AG04450 (cell line): Measurements from ENCODE around the gene TALDO1. TPM values are rescaled to one million over a fixed set of nuclear protein-coding genes. Genes with fewer than 3 reads are reported as not detected.
A peak's percentile ranks its signal among the peaks of the same experiment; 100 is the strongest.

Experiments used
- CTCF ChIA-PET: fragments of 300-600, 350-600 bp; formaldehyde crosslinking; extraction: SDS; loops from one replicate; lab custom pipeline; 2022; ENCODE audit warnings: antibody characterized with exemption, inconsistent platforms; lab: Charles Lee
- POLR2A ChIA-PET: fragments of 350-600 bp; formaldehyde crosslinking; extraction: SDS; loops from one replicate; lab custom pipeline; 2021; ENCODE audit warnings: antibody characterized with exemption, inconsistent platforms; lab: Yijun Ruan, JAX
- DNase-seq: peaks from one replicate; pipeline ENCODE4 v3.0.0-alpha.2; 2011; ENCODE audit warnings: low read depth, low spot score
- H3K27ac ChIP-seq: one replicate; pipeline ENCODE4 v1.5.1; 2012; ENCODE audit warnings: low read depth, low read length, control low read depth
- H3K27me3 ChIP-seq: one replicate; pipeline ENCODE4 v1.6.0; 2012; ENCODE audit warnings: low read length; ENCODE audit not compliant: control insufficient read depth, insufficient read depth
- H3K4me3 ChIP-seq: 2 replicates; pipeline ENCODE4 v1.5.1; 2011; ENCODE audit warnings: mild to moderate bottlenecking, low read depth, low read length, control low read depth
- H3K9me3 ChIP-seq: 2 replicates; pipeline ENCODE4 v1.5.1; 2012; ENCODE audit warnings: low read length; ENCODE audit not compliant: control insufficient read depth, insufficient read depth
- CTCF ChIP-seq: IDR thresholded peaks from 2 replicates; pipeline ENCODE4 v1.5.1; 2011; ENCODE audit warnings: low read depth, low read length, control low read depth, inconsistent platforms
- polyA plus RNA-seq: library from polyadenylated mRNA; depleted of rRNA; stranded (reverse); fragments of >200 nt; gene quantifications from 2 replicates; pipeline ENCODE4 v1.2.3, GENCODE V29; 2011

Gene TALDO1
- polyA plus RNA-seq, 1 experiment: 242 TPM

- ChIA-PET CTCF (interaction anchor here (1.5 kb wide), 1 partner anchor 12 kb away, joined by 5 read pairs; no protein-coding TSS in a partner anchor), POLR2A (interaction anchor here (0.6 to 2.5 kb wide), 2 partner anchors 14 to 219 kb away, joined by 3 to 18 read pairs; partner anchors contain the start of gene RPLP2)
- H3K27ac ChIP-seq: no peak overlapping the region
- H3K27me3 ChIP-seq: no peaks in the 10 kb centered on the region
- no peak for TF ChIP-seq CTCF
- no peak for DNase-seq
- no peaks in the 10 kb centered on the region; the same call in 1 of the 2 replicates for H3K9me3 ChIP-seq
- H3K4me3 ChIP-seq: peak overlapping the region; percentile 78
Observed at GRCh38 chr11:794766-795633, 47.7 kb downstream of the TALDO1 start.

GRCh38 chr11:795634-796564 lies 48.6 kb downstream of the TALDO1 start:
- no peak for TF ChIP-seq CTCF
- POLR2A ChIA-PET: interaction anchor here (0.6 to 2.5 kb wide), 4 partner anchors 13 to 220 kb away, joined by 3 to 18 read pairs (median 6); partner anchors contain the start of gene RPLP2
- Histone ChIP-seq H3K27ac (peak overlapping the region; percentile 85), H3K4me3 (peak overlapping the region; percentile 78), H3K27me3 (no peaks in the 10 kb centered on the region), H3K9me3 (no peaks in the 10 kb centered on the region; the same call in 1 of the 2 replicates)
- DNase-seq: peak; percentile 48
- CTCF ChIA-PET: interaction anchor here (1.5 kb wide), 1 partner anchor 12 kb away, joined by 5 read pairs; no protein-coding TSS in a partner anchor

- Histone ChIP-seq H3K27me3 (no peaks in the 10 kb centered on the region), H3K9me3 (no peaks in the 10 kb centered on the region; the same call in 1 of the 2 replicates), H3K4me3 (peak overlapping the region; percentile 78), H3K27ac (peak overlapping the region; percentile 85)
- ChIA-PET CTCF (interaction anchor here (0.7 to 1.1 kb wide), 2 partner anchors 13 to 333 kb away, joined by 3 to 4 read pairs; no protein-coding TSS in a partner anchor), POLR2A (interaction anchor here (0.8 to 2.5 kb wide), 5 partner anchors 10 to 22 kb away, joined by 3 to 18 read pairs (median 5); partner anchors contain the start of genes PNPLA2 and RPLP2)
- no peak for TF ChIP-seq CTCF
- DNase-seq: no peak
Observed at GRCh38 chr11:796565-797295, 49.5 kb downstream of the TALDO1 start.

- peaks cover 3% of the 10 kb centered on the region; the same call in 1 of the 2 replicates for H3K9me3 ChIP-seq
- ChIA-PET CTCF (interaction anchor here (0.7 to 1.1 kb wide), 2 partner anchors 14 to 333 kb away, joined by 3 to 4 read pairs; no protein-coding TSS in a partner anchor), POLR2A (interaction anchor here (0.8 to 2.5 kb wide), 5 partner anchors 11 to 22 kb away, joined by 3 to 18 read pairs (median 5); partner anchors contain the start of genes PNPLA2 and RPLP2)
- no peak for TF ChIP-seq CTCF
- H3K27ac ChIP-seq: peak overlapping the region; percentile 85
- peak; percentile 53 for DNase-seq
- no peaks in the 10 kb centered on the region for H3K27me3 ChIP-seq
- peak overlapping the region; percentile 78 for H3K4me3 ChIP-seq
Observed at GRCh38 chr11:797296-798092, 50.2 kb downstream of the TALDO1 start.
